NCI-H69 (cell line): ENCODE measurements around the gene KAT14.
"Not testable (repeated sequence)": the region's sequence is repeated elsewhere in the genome, so short reads cannot be mapped to it uniquely, and the experiment has no call there.

Experiments used
- DNase-seq: peaks from one replicate; lab custom pipeline; 2025; lab: John Stamatoyannopoulos, UW

Gene KAT14

DNA sequence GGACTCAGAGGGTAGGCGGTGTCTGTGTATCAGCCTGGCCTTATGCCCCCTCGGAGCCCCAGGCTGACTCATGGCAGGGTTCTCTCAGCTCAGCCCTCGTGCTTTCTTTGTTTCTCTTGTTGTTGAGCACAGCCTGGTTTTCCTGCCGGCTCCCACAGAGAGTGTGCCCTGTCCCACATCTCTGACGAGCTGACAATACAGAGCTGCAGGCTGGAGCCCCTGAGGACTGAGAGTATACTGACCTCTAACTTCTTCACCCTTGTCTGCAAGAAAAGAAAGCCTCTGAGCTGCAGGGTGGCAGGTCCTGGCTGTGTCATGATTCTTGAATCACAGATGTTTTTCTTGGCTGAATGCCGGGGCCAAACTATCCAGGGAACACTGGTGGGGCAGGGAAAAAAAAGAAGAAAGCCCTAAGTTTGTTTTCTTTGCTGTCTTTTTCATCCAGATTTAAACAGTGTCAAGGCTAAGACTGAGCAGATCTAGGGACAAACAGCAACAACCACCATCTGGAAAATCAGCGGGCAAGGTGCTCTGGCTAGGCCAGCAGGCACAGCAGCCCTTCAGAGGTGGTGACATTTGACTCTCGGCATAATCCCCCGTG lies 87.4 kb downstream of the KAT14 start:
- peak; percentile 73 for DNase-seq

DNA sequence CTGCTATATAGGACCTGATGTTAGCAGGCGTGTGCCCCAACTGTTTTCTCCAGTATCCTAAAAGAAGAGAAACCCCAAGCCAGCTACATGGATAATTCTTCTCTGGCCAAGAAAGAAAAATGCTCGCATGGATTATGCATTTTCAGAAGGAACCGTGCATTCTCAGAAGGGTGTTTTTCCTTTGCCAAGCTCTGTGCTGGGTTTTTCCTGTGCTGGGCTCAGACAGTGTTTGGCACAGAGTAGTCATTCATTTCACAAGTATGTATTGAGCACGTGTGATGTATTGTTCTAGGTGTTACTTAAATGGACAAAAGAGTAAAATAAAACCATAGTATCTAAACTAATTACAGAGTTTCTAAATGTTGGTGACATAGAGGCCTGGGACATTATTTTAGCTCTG lies 88.0 kb downstream of the KAT14 start:
- no peak for DNase-seq

DNA sequence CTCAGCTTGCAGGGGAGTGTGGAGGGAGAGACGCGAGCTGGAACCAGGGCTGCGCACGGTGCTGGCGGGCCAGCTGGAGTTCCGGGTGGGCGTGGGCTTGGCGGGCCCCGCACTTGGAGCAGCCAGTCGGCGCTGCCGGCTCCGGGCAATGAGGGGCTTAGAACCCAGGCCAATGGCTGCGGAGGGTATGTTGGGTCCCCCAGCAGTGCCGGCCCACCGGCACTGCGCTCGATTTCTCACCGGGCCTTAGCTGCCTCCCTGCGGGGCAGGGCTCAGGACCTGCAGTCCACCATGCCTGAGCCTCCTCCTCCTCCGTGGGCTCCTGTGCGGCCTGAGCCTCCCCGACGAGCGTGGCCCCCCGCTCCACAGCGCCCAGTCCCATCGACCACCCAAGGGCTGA lies 89.1 kb downstream of the KAT14 start:
- not testable (repeated sequence) for DNase-seq

DNA sequence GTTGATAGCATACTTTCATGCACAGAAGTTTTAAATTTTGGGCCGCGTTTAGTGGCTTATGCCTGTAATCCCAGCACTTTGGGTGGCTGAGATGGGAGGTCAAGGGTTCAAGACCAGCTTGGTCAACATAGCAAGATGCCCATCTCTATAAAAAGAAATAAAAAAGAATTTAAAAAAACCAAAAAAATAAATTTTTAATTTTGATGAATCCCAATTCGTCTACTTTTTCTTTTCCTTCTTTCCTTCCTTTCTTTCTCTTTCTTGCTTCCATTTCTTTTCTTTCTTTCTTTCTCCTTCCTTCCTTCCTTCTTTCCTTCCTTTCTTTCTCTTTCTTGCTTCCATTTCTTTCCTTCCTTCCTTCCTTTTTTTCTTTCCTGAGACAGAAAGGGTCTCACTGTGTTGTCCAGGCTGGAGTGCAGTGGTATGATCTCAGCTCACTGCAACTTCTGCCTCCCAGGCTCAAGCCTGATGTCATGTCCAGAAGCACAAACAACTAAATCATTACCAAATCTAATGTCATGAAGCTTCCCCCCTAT lies 95.8 kb downstream of the KAT14 start:
- no peak for DNase-seq
